Endothelial cell (in vitro differentiated cells): ENCODE results near the gene PHPT1. TPM values are rescaled to one million over a fixed set of nuclear protein-coding genes. Genes with fewer than 3 reads are reported as not detected.

ENCODE experiments used
- DNase-seq: peaks from one replicate; pipeline ENCODE4 v3.0.0; 2021; ENCODE audit warnings: low spot score
- H3K27ac Mint-ChIP-seq: one replicate; pipeline ENCODE4 v1.8.0; 2021; ENCODE audit warnings: mixed read lengths, inconsistent platforms; ENCODE audit not compliant: unreplicated experiment
- H3K27me3 Mint-ChIP-seq: one replicate; pipeline ENCODE4 v1.8.0; 2021; ENCODE audit warnings: mild to moderate bottlenecking, moderate library complexity, mixed read lengths, inconsistent platforms; ENCODE audit not compliant: unreplicated experiment
- H3K36me3 Mint-ChIP-seq: one replicate; pipeline ENCODE4 v1.8.0; 2021; ENCODE audit warnings: mild to moderate bottlenecking, low read depth, mixed read lengths, inconsistent platforms; ENCODE audit not compliant: unreplicated experiment
- H3K4me1 Mint-ChIP-seq: one replicate; pipeline ENCODE4 v1.8.0; 2021; ENCODE audit warnings: mild to moderate bottlenecking, mixed read lengths, inconsistent platforms; ENCODE audit not compliant: unreplicated experiment
- H3K4me3 Mint-ChIP-seq: one replicate; pipeline ENCODE4 v1.8.0; 2021; ENCODE audit warnings: mild to moderate bottlenecking, mixed read lengths, inconsistent platforms; ENCODE audit not compliant: unreplicated experiment
- H3K9me3 Mint-ChIP-seq: one replicate; pipeline ENCODE4 v1.8.0; 2021; ENCODE audit warnings: mixed read lengths, inconsistent platforms; ENCODE audit not compliant: unreplicated experiment
- CTCF ChIP-seq: fragments of 200-600 bp; sonication (generic); IDR thresholded peaks from one replicate; pipeline ENCODE4 v1.5.0; 2021; ENCODE audit warnings: antibody characterized with exemption; ENCODE audit not compliant: unreplicated experiment
- total RNA-seq: library from RNA; stranded (reverse); fragmentation: NEBNext Ultra II Directional; extraction: Animal tissue kit (Norgen Biotek cat#: 25700); gene quantifications from one replicate; pipeline ENCODE4 v1.2.1, GENCODE V29; 2021; ENCODE audit not compliant: unreplicated experiment

PHPT1 gene
- total RNA-seq, 1 donor from 2014 or later: 134 TPM

- Mint-ChIP-seq H3K4me1 (peaks cover 7% of the 10 kb centered on the region), H3K36me3 (peaks cover 5% of the 10 kb centered on the region), H3K4me3 (no peak overlapping the region), H3K27me3 (peaks cover 10% of the 10 kb centered on the region), H3K9me3 (no peaks in the 10 kb centered on the region), H3K27ac (no peak overlapping the region)
- no peak for TF ChIP-seq CTCF
- no peak for DNase-seq
These were observed 25.8 kb upstream of the PHPT1 start for GRCh38 chr9:136823136-136824046.

GRCh38 chr9:136824496-136825225, 24.5 kb upstream of the PHPT1 start:
- Mint-ChIP-seq H3K36me3 (peaks cover 5% of the 10 kb centered on the region), H3K27ac (no peak overlapping the region), H3K27me3 (peaks cover 9% of the 10 kb centered on the region), H3K4me1 (peaks cover 7% of the 10 kb centered on the region), H3K4me3 (no peak overlapping the region), H3K9me3 (no peaks in the 10 kb centered on the region)
- no peak for TF ChIP-seq CTCF
- DNase-seq: no peak

- no peak for DNase-seq
- Mint-ChIP-seq H3K4me3 (no peak overlapping the region), H3K36me3 (peaks cover 4% of the 10 kb centered on the region), H3K4me1 (peaks cover 6% of the 10 kb centered on the region), H3K27ac (no peak overlapping the region), H3K27me3 (peaks cover 7% of the 10 kb centered on the region), H3K9me3 (no peaks in the 10 kb centered on the region)
- no peak for TF ChIP-seq CTCF
These were observed 23.7 kb upstream of the PHPT1 start for GRCh38 chr9:136825295-136826187.

GRCh38 chr9:136826188-136826541, 23.0 kb upstream of the PHPT1 start:
- DNase-seq: no peak
- no peak overlapping the region for H3K4me3 Mint-ChIP-seq
- H3K27ac Mint-ChIP-seq: no peak overlapping the region
- no peak for TF ChIP-seq CTCF
- H3K27me3 Mint-ChIP-seq: peaks cover 2% of the 10 kb centered on the region
- H3K9me3 Mint-ChIP-seq: no peaks in the 10 kb centered on the region
- peaks cover 3% of the 10 kb centered on the region for H3K36me3 Mint-ChIP-seq
- peaks cover under 1% of the 10 kb centered on the region for H3K4me1 Mint-ChIP-seq
